Activated CD4-positive, alpha-beta T cell treated with anti-CD3 and anti-CD28 coated beads, Interleukin-2, amount 50 U/mL, for 48 hours (primary cell): ENCODE measurements around the gene ZNF862.
A peak's percentile ranks its signal among the peaks of the same experiment; 100 is the strongest.

Source experiments
- DNase-seq, 2 experiments: peaks; one replicate each; pipeline ENCODE4 v3.0.0-alpha.2; 2020

The ZNF862 gene

GRCh38 chr7:149867762-149868622, 29.8 kb downstream of the ZNF862 start:
- DNase-seq, result no peak

GRCh38 chr7:149868623-149869290, 30.6 kb downstream of the ZNF862 start:
- DNase-seq, result no peak

GRCh38 chr7:149869291-149869650, 31.1 kb downstream of the ZNF862 start:
- DNase-seq, result no peak

GRCh38 chr7:149869867-149870266, 31.7 kb downstream of the ZNF862 start:
- DNase-seq, result peak in 1 of 2 experiments; percentile 38

- no peak for DNase-seq
These were observed 32.1 kb downstream of the ZNF862 start for GRCh38 chr7:149870274-149870673.

GRCh38 chr7:149870701-149871483, 32.7 kb downstream of the ZNF862 start:
- peak in 1 of 2 experiments; percentile 35 for DNase-seq

- DNase-seq, result no peak
These were observed 33.4 kb downstream of the ZNF862 start for GRCh38 chr7:149871576-149871975.

- DNase-seq, result peak in 1 of 2 experiments; percentile 63
These were observed 34.4 kb downstream of the ZNF862 start for GRCh38 chr7:149872419-149873073.

GRCh38 chr7:149873074-149873969, 35.1 kb downstream of the ZNF862 start, which contains the start of gene ATP6V0E2:
Gene ATP6V0E2 (plus strand): TSS chr7:149873969. CDS start chr7:149874066, 97 bp downstream.
- peak; percentile 95 to 96 for DNase-seq

GRCh38 chr7:149873970-149874643, 35.9 kb downstream of the ZNF862 start:
- no peak for DNase-seq

GRCh38 chr7:149874644-149875028, 36.5 kb downstream of the ZNF862 start:
- no peak for DNase-seq

GRCh38 chr7:149875396-149875795, 37.2 kb downstream of the ZNF862 start:
- DNase-seq, result no peak

- DNase-seq, result no peak
These were observed 39.8 kb downstream of the ZNF862 start for GRCh38 chr7:149877890-149878522.

GRCh38 chr7:149878523-149878921, 40.3 kb downstream of the ZNF862 start:
- no peak for DNase-seq

- DNase-seq, result no peak
These were observed 41.1 kb downstream of the ZNF862 start for GRCh38 chr7:149879271-149879743.

GRCh38 chr7:149879766-149880637, 41.8 kb downstream of the ZNF862 start:
- no peak for DNase-seq

- no peak for DNase-seq
These were observed 42.6 kb downstream of the ZNF862 start for GRCh38 chr7:149880638-149881311.

- no peak for DNase-seq
These were observed 43.4 kb downstream of the ZNF862 start for GRCh38 chr7:149881328-149882247.
